Right atrium auricular region (tissue), 2 donors: ENCODE data around the gene OR8G5. TPM values are rescaled to one million over a fixed set of nuclear protein-coding genes. Genes with fewer than 3 reads are reported as not detected.
"Not testable (repeated sequence)": the region's sequence is repeated elsewhere in the genome, so short reads cannot be mapped to it uniquely, and the experiment has no call there.

Source experiments
- DNase-seq: peaks from one replicate; pipeline ENCODE4 v3.0.0-alpha.2; 2019; ENCODE audit warnings: low spot score
- H3K27ac ChIP-seq, 2 donors: fragments of 200-600 bp; sonication (generic); 1 replicate in 1 of 2; 2 replicates in 1 of 2; pipeline ENCODE4 v1.5.1; 2016 to 2019
- H3K27me3 ChIP-seq, 2 donors: fragments of 200-600 bp; sonication (generic); one replicate each; pipeline versions ENCODE4 v1.5.1 to v1.6.0; 2017 to 2019
- H3K36me3 ChIP-seq: fragments of 200-600 bp; sonication (generic); one replicate; pipeline ENCODE4 v1.5.1; 2016
- H3K4me1 ChIP-seq, 2 donors: fragments of 200-600 bp; sonication (generic); one replicate each; pipeline versions ENCODE4 v1.5.1 to v1.6.0; 2017 to 2019
- H3K4me3 ChIP-seq, 2 donors: fragments of 200-600 bp; sonication (generic); 1 replicate in 1 of 2; 2 replicates in 1 of 2; pipeline ENCODE4 v1.5.1; 2017 to 2019; ENCODE audit warnings: mild to moderate bottlenecking in 1 of 2, moderate library complexity in 1 of 2
- H3K9me3 ChIP-seq, 2 donors: fragments of 200-600 bp; sonication (generic); one replicate each; pipeline ENCODE4 v1.5.1; 2019
- CTCF ChIP-seq, 2 donors: fragments of 200-600 bp; sonication (generic); IDR thresholded peaks; one replicate each; pipeline ENCODE4 v1.5.1; 2019; ENCODE audit warnings: antibody characterized with exemption in 2 of 2
- total RNA-seq, 2 donors: library from RNA; depleted of rRNA; stranded (reverse); fragments of >200 nt; gene quantifications; one replicate each; pipeline ENCODE4 v1.1.0, GENCODE V29; 2016

The OR8G5 gene
- total RNA-seq, 2 donors from 2014 or later: not detected

- no peak for TF ChIP-seq CTCF (IDR thresholded peaks at IDR 0.05)
- no peak for DNase-seq
- Histone ChIP-seq H3K9me3 (no peaks in the 10 kb centered on the region), H3K4me3 (no peak overlapping the region), H3K4me1 (no peaks in the 10 kb centered on the region), H3K36me3 (no peaks in the 10 kb centered on the region), H3K27ac (no peak overlapping the region), H3K27me3 (no peaks in the 10 kb centered on the region)
Measured at GRCh38 chr11:124214027-124214426, 42.1 kb upstream of the OR8G5 start.

GRCh38 chr11:124219126-124219525, 37.0 kb upstream of the OR8G5 start:
- DNase-seq: no peak
- Histone ChIP-seq H3K27ac (no peak overlapping the region), H3K4me3 (no peak overlapping the region), H3K9me3 (no peaks in the 10 kb centered on the region), H3K27me3 (no peaks in the 10 kb centered on the region), H3K36me3 (no peaks in the 10 kb centered on the region), H3K4me1 (no peaks in the 10 kb centered on the region)
- no peak for TF ChIP-seq CTCF (IDR thresholded peaks at IDR 0.05)

GRCh38 chr11:124222407-124222806, 33.8 kb upstream of the OR8G5 start:
- H3K27me3 ChIP-seq: no peaks in the 10 kb centered on the region
- no peaks in the 10 kb centered on the region for H3K4me1 ChIP-seq
- H3K36me3 ChIP-seq: no peaks in the 10 kb centered on the region
- DNase-seq: no peak
- TF ChIP-seq CTCF (IDR thresholded peaks at IDR 0.05): no peak
- H3K9me3 ChIP-seq: no peaks in the 10 kb centered on the region
- no peak overlapping the region for H3K4me3 ChIP-seq
- no peak overlapping the region for H3K27ac ChIP-seq

- not testable (repeated sequence) for H3K27ac ChIP-seq, DNase-seq, H3K4me1 ChIP-seq, H3K9me3 ChIP-seq, H3K4me3 ChIP-seq, H3K36me3 ChIP-seq, H3K27me3 ChIP-seq
Measured at GRCh38 chr11:124224618-124225423, 31.4 kb upstream of the OR8G5 start.

GRCh38 chr11:124225471-124225870, 30.7 kb upstream of the OR8G5 start:
- no peak overlapping the region for H3K4me3 ChIP-seq

GRCh38 chr11:124233376-124233775, 22.8 kb upstream of the OR8G5 start:
- no peak for TF ChIP-seq CTCF (IDR thresholded peaks at IDR 0.05)
- H3K36me3 ChIP-seq: no peaks in the 10 kb centered on the region
- no peaks in the 10 kb centered on the region for H3K9me3 ChIP-seq
- H3K4me1 ChIP-seq: no peaks in the 10 kb centered on the region
- no peak overlapping the region for H3K27ac ChIP-seq
- no peaks in the 10 kb centered on the region for H3K27me3 ChIP-seq
- no peak for DNase-seq
- no peak overlapping the region for H3K4me3 ChIP-seq

More at GRCh38 chr11:124225471-124225870, 30.7 kb upstream of the OR8G5 start:
- TF ChIP-seq CTCF (IDR thresholded peaks at IDR 0.05): no peak
- Histone ChIP-seq H3K27me3 (no peaks in the 10 kb centered on the region), H3K4me1 (no peaks in the 10 kb centered on the region), H3K27ac (no peak overlapping the region), H3K9me3 (no peaks in the 10 kb centered on the region), H3K36me3 (no peaks in the 10 kb centered on the region)
- no peak for DNase-seq
